ENCODE measurements around the gene GRIN3A. TPM values are rescaled to one million over a fixed set of nuclear protein-coding genes. Genes with fewer than 3 reads are reported as not detected.
"Not testable (repeated sequence)": the region's sequence is repeated elsewhere in the genome, so short reads cannot be mapped to it uniquely, and the experiment has no call there.

GRIN3A gene
- total RNA-seq, 1 experiment from 2014 or later = not detected

DNA sequence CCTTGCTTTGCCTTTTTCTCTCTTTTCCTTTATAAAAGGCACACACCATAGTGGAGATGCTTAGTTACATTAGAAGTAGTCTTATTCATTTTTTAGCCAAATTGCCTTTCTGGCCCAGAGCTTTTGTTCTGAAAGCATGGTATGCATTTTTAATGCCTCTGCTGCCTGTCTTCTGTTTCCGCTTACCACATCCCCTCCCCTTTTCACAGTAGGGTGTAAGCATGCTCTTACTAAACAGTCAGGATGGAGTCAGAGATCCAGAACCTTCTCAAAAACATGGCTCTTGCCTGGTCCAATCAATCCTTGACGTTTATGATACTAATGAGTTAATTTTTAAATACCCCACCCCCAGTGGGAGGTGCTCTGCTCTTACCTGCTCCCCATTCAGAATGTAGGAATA, 166.1 kb downstream of the GRIN3A start:
- H3K27me3 ChIP-seq = no peaks in the 10 kb centered on the region
- H3K36me3 ChIP-seq = peaks cover 21% of the 10 kb centered on the region
- no peak overlapping the region for H3K4me3 ChIP-seq
- DNase-seq = no peak
- H3K9me3 ChIP-seq = no peaks in the 10 kb centered on the region

- no peaks in the 10 kb centered on the region for H3K27me3 ChIP-seq
- no peak for DNase-seq
- H3K36me3 ChIP-seq = peaks cover 21% of the 10 kb centered on the region
- no peaks in the 10 kb centered on the region for H3K9me3 ChIP-seq
- no peak overlapping the region for H3K4me3 ChIP-seq
Measured at GRCh38 chr9:101571114-101571513, 167.3 kb downstream of the GRIN3A start.

DNA sequence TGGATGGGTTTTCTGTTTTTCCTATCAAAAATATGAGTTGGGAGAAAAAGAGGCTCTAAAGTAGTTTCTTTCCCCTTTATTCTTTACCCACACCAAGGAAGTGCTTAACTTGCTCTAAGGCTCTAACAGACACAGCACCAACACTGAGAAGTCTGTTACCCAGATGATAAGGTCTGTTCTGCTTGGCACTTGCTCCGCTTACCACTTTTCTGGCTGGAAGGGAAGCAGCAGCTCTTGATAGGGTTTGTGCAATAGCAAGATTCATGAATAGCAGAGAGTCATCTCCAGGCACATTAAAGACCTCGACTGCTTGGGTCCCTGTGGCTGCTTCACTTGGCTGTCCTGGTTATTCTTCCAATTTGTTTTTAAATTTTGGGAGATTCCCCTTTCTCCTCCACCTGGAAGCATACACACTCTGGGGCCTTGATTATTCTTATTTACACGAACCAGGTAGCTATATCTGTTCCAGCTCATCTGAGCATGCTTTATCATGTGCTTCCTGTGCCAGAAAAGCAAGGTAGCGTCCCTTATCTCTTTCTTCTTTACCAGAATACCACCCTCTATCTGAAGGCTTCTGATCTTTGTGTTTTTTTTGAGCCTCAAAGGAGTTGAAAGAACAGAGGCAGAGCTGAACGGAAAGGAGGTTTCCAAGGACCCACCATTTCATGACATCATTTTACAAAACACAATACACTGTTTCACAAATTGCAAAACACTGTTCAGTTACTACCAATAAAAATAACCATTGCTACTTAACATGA, 168.5 kb downstream of the GRIN3A start:
- H3K27me3 ChIP-seq = no peaks in the 10 kb centered on the region
- H3K36me3 ChIP-seq = peaks cover 32% of the 10 kb centered on the region
- no peak for DNase-seq
- H3K9me3 ChIP-seq = no peaks in the 10 kb centered on the region
- no peak overlapping the region for H3K4me3 ChIP-seq

DNA sequence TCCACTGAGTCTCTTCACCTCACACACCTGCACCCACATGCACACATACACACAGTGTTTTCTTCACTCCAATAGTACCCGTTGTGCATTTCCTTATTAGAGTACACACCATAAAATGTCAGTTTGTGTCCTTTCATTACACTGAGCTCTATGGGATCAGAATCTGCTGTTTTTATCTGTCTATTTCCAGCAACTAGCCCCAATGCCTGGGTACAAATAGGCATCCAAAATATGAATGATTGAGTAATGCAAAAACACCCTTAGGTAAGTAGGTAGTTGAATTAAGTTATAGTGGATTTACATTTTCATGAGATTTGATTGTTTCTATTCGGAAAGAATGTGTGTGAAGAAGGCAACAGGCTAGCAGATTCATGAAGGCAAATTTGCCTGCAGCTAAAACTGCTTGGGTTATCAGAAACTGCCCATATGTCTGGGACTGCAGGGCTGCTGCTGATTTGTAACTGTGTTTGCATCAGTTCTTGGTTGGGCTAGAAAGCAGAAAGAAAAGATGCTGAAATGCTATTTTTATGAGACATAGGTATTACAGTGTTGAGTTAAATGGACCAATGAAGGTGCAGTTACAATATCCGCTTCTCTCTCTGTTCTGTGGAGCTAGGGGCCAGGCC, 170.6 kb downstream of the GRIN3A start:
- H3K9me3 ChIP-seq = no peaks in the 10 kb centered on the region
- H3K36me3 ChIP-seq = peaks cover 50% of the 10 kb centered on the region
- DNase-seq = no peak
- H3K27me3 ChIP-seq = no peaks in the 10 kb centered on the region
- no peak overlapping the region for H3K4me3 ChIP-seq

DNA sequence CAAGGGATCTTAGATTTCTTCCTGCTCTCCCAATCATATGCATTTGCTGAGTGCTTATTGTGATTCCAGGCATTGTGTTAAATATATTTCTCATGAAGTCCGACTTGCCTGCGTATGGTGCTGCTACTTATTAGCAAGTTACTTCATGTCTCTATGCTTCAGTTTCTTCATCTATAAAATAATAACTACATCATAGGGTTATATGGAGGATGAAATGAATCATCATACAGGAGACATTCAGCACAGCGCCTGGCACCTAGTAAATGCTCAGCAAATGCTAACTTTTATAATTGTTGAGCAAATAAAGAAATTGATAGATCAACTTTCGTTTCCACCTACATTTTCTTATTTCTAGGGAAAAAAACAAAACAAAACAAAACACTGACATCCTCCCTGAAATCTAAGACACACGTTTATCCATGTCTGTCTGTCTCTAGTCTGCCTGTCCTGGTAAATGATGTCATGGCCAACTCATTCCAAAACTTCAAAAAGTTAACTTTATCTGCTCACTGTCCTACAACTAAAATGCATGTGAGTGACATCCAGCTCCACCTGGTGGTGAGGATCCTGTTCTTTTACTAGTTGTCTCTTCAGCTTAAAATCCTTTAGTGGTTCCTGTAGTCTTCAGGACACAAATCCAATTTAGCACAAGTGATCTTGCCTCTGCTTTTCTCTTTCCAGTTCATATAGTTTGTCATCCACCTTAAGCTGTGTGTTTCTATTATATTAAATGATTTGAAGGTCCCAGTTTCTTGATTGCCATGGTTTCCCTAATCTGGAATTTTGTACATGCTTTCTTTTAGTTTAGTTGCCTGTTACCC, 171.3 kb downstream of the GRIN3A start:
- Histone ChIP-seq H3K9me3 (no peaks in the 10 kb centered on the region), H3K36me3 (peaks cover 57% of the 10 kb centered on the region), H3K27me3 (no peaks in the 10 kb centered on the region), H3K4me3 (no peak overlapping the region)
- DNase-seq = peak; percentile 20

DNA sequence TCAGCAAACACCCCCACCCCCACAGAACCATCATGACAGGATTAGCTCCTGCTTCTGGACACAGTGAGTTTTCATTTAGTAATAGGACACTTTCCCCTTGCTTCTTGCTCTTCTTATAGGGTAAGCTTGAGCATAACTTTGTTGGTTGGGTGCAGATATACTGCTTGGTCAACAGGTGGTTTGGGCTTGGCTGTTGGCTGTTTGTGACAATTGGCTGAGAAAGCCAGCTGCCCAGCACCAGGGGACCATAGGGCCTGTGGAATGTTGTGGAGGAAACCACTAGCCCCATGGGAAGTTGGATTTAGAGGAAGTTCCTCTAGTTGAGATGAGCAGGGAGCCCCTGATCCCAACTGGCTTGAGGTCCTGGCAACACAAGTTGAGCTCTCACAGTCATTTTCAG, 174.2 kb downstream of the GRIN3A start:
- Histone ChIP-seq H3K4me3 (no peak overlapping the region), H3K27me3 (no peaks in the 10 kb centered on the region), H3K9me3 (no peaks in the 10 kb centered on the region), H3K36me3 (peaks cover 78% of the 10 kb centered on the region)
- no peak for DNase-seq

- no peaks in the 10 kb centered on the region for H3K27me3 ChIP-seq
- no peak overlapping the region for H3K4me3 ChIP-seq
- peaks cover 82% of the 10 kb centered on the region for H3K36me3 ChIP-seq
- no peaks in the 10 kb centered on the region for H3K9me3 ChIP-seq
- DNase-seq = no peak
Measured at GRCh38 chr9:101562966-101563365, 175.5 kb downstream of the GRIN3A start.

DNA sequence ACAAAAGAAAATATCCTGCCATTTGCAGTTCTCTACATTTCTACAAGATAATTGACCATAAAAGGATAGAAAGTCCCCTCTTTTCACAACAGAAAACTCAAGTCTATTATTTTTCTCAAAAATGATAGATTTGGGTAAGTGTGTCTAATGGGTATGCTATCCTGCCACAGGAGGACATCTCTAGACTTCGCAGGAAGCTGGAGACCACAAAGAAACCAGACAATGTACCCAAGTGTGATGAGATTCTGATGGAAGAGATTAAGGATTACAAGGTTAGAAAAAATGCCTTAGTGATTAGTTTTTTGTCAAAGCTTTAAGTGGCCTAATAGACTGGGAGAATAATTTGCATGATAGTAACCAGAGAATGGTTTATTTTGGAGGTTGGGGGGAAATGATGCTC, 176.7 kb downstream of the GRIN3A start:
- Histone ChIP-seq H3K36me3 (peaks cover 89% of the 10 kb centered on the region), H3K9me3 (no peaks in the 10 kb centered on the region)
- no peak for DNase-seq

DNA sequence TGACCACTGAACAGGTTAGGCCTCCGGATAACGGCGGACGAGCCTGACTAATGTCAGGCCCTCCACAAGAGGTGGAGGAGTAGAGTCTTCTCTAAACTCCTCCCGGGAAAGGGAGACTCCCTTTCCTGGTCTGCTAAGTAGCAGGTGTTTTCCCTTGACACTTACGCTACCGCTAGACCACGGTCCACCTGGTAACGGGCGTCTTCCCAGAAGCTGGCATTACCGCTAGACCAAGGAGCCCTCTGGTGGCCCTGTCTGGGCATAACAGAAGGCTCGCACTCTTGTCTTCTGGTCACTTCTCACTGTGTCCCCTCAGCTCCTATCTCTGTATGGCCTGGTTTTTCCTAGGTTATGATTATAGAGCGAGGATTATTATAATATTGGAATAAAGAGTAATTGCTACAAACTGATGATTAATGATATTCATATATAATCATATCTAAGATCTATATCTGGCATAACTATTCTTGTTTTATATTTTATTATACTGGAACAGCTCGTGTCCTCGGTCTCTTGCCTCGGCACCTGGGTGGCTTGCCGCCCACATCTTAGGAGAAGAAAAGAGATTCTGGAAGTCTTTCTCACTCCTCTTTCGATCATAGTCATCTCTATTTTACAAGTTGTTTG, 188.9 kb downstream of the GRIN3A start:
- H3K27me3 ChIP-seq, H3K4me3 ChIP-seq, DNase-seq, H3K9me3 ChIP-seq: not testable (repeated sequence)
- peaks cover 83% of the 10 kb centered on the region for H3K36me3 ChIP-seq

More for the DNA sequence above, 176.7 kb downstream of the GRIN3A start:
- no peaks in the 10 kb centered on the region for H3K27me3 ChIP-seq
- no peak overlapping the region for H3K4me3 ChIP-seq

DNA sequence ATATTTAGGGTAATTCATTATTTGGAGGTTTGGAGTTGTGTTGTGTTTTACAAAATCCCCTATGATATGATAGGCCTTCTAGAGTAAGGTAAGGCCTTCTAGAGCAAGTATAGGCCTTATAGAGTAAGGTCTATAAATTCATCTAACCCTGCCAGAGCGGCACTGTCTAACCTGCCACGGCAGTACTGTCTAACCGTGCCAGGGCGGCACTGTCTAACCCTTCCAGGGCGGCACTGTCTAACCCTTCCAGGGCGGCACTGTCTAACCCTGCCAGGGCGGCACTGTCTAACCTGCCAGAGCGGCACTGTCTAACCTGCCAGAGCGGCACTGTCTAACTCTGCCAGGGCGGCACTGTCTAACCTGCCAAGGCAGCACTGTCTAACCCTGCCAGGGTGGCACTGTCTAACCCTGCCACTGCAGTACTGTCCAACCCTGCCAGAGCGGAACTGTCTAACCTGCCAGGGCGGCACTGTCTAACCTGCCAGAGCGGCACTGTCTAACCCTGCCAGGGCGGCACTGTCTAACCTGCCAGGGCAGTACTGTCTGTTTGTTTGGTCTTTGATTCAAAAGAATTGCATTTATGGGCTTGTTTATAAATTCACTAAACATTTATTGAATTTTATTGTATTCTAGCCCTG, 195.2 kb downstream of the GRIN3A start:
- no peak for DNase-seq
- H3K36me3 ChIP-seq = peaks cover 75% of the 10 kb centered on the region
- no peak overlapping the region for H3K4me3 ChIP-seq
- no peaks in the 10 kb centered on the region for H3K27me3 ChIP-seq
- no peaks in the 10 kb centered on the region for H3K9me3 ChIP-seq

- DNase-seq = no peak
- Histone ChIP-seq H3K9me3 (no peaks in the 10 kb centered on the region), H3K4me3 (no peak overlapping the region), H3K36me3 (peaks cover 69% of the 10 kb centered on the region), H3K27me3 (no peaks in the 10 kb centered on the region)
Measured at GRCh38 chr9:101540069-101540468, 198.4 kb downstream of the GRIN3A start.

DNA sequence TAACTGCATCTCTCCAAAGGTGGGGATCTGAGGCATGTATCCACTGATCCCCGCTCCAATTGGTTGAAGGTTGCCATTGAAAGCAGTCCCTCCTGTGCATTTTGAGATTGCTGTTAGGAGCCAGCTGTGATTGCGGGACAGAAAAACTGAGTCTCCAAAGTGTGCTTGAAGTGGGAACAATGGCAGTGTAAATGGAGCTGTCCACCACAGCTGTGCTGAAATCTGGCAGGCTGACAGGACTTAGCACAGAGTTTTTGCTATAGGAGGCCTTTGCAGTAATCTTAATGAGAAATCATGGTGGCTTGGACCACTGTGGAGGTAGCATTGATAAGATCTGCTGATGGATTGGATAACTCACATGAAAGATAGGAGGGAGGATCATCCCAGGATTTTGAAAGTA, 201.5 kb downstream of the GRIN3A start:
- DNase-seq = no peak
- Histone ChIP-seq H3K27me3 (no peaks in the 10 kb centered on the region), H3K9me3 (no peaks in the 10 kb centered on the region), H3K36me3 (peaks cover 48% of the 10 kb centered on the region), H3K4me3 (no peak overlapping the region)

DNA sequence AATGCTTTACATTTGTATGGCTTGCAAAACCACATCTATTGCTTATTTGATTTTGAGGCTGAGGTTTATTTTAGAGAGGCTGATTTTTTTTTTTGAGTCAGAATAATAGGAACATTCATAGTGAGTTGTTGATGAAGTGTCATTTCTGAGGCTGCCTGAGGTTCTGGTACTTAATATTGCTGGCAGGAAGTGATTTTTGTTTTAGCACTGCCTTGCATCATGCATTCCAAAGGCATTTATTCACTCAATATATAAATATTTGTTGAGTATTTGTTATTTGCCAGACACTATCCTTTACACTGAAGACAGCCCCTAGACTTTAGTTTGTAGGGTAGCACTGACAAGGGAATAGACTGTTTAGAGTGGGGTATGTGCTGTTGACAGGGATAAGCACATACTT, 202.1 kb downstream of the GRIN3A start:
- peaks cover 44% of the 10 kb centered on the region for H3K36me3 ChIP-seq
- peak; percentile 12 for DNase-seq
- no peak overlapping the region for H3K4me3 ChIP-seq
- H3K27me3 ChIP-seq = no peaks in the 10 kb centered on the region
- H3K9me3 ChIP-seq = no peaks in the 10 kb centered on the region

- Histone ChIP-seq H3K4me3 (peak within 1 kb of the TSS; percentile 69), H3K27me3 (no peaks in the 10 kb centered on the region), H3K9me3 (no peaks in the 10 kb centered on the region), H3K36me3 (peaks cover 27% of the 10 kb centered on the region)
- peak; percentile 100 for DNase-seq
Measured at GRCh38 chr9:101533334-101534204, 204.9 kb downstream of the GRIN3A start, which contains the start of gene RNF20. Gene RNF20 (plus strand): TSS chr9:101533853. CDS start chr9:101535424, 1,571 bp downstream.

GRCh38 chr9:101530076-101530711, 208.3 kb downstream of the GRIN3A start:
- Histone ChIP-seq H3K36me3 (peaks cover under 1% of the 10 kb centered on the region), H3K4me3 (no peak overlapping the region), H3K9me3 (no peaks in the 10 kb centered on the region), H3K27me3 (no peaks in the 10 kb centered on the region)
- DNase-seq = peak; percentile 64
